Duodenal mucosa (tissue), 2 donors: ENCODE data around the gene LTBP1.

Source experiments
- H3K27ac ChIP-seq: one replicate; pipeline ENCODE4 v1.7.0; 2013; ENCODE audit warnings: low read depth, low read length
- H3K27me3 ChIP-seq, 2 donors: one replicate each; pipeline ENCODE4 v1.7.0; 2013; ENCODE audit warnings: low read length in 2 of 2, control low read depth in 1 of 2; ENCODE audit not compliant: insufficient read depth in 2 of 2, control insufficient read depth in 1 of 2
- H3K36me3 ChIP-seq, 2 donors: one replicate each; pipeline ENCODE4 v1.7.0; 2013; ENCODE audit warnings: low read length in 2 of 2, control low read depth in 1 of 2; ENCODE audit not compliant: insufficient read depth in 2 of 2, control insufficient read depth in 1 of 2
- H3K4me1 ChIP-seq, 2 donors: one replicate each; pipeline ENCODE4 v1.7.0; 2013; ENCODE audit warnings: low read length in 2 of 2, control low read depth in 1 of 2; ENCODE audit not compliant: insufficient read depth in 2 of 2, control insufficient read depth in 1 of 2
- H3K4me3 ChIP-seq, 2 donors: one replicate each; pipeline ENCODE4 v1.7.0; 2013; ENCODE audit warnings: low read length in 2 of 2, low read depth in 1 of 2
- H3K9ac ChIP-seq, 2 donors: one replicate each; pipeline ENCODE4 v1.7.0; 2013; ENCODE audit warnings: low read length in 2 of 2, low read depth in 1 of 2
- H3K9me3 ChIP-seq, 2 donors: one replicate each; pipeline ENCODE4 v1.7.0; 2013; ENCODE audit warnings: low read length in 2 of 2, control low read depth in 1 of 2; ENCODE audit not compliant: control insufficient read depth in 1 of 2

The LTBP1 gene

GRCh38 chr2:33213244-33213643, 266.5 kb downstream of the LTBP1 start:
- no peaks in the 10 kb centered on the region for H3K4me1 ChIP-seq
- no peaks in the 10 kb centered on the region for H3K9me3 ChIP-seq
- H3K9ac ChIP-seq, result no peak overlapping the region

GRCh38 chr2:33213648-33214047, 266.9 kb downstream of the LTBP1 start:
- no peaks in the 10 kb centered on the region for H3K36me3 ChIP-seq
- H3K4me3 ChIP-seq, result no peak overlapping the region
- H3K9ac ChIP-seq, result no peak overlapping the region
- H3K4me1 ChIP-seq, result no peaks in the 10 kb centered on the region
- no peaks in the 10 kb centered on the region for H3K9me3 ChIP-seq
- H3K27me3 ChIP-seq, result no peaks in the 10 kb centered on the region
- no peak overlapping the region for H3K27ac ChIP-seq

More at GRCh38 chr2:33213244-33213643, 266.5 kb downstream of the LTBP1 start:
- Histone ChIP-seq H3K4me3 (no peak overlapping the region), H3K36me3 (no peaks in the 10 kb centered on the region), H3K27ac (no peak overlapping the region), H3K27me3 (no peaks in the 10 kb centered on the region)

GRCh38 chr2:33214436-33214835, 267.7 kb downstream of the LTBP1 start:
- Histone ChIP-seq H3K9me3 (no peaks in the 10 kb centered on the region), H3K27ac (no peak overlapping the region), H3K27me3 (no peaks in the 10 kb centered on the region), H3K36me3 (no peaks in the 10 kb centered on the region), H3K4me1 (no peaks in the 10 kb centered on the region), H3K9ac (no peak overlapping the region), H3K4me3 (no peak overlapping the region)

GRCh38 chr2:33214857-33215256, 268.1 kb downstream of the LTBP1 start:
- no peak overlapping the region for H3K4me3 ChIP-seq
- H3K9me3 ChIP-seq, result no peaks in the 10 kb centered on the region
- no peaks in the 10 kb centered on the region for H3K36me3 ChIP-seq
- no peak overlapping the region for H3K9ac ChIP-seq
- H3K27me3 ChIP-seq, result no peaks in the 10 kb centered on the region
- H3K27ac ChIP-seq, result no peak overlapping the region
- no peaks in the 10 kb centered on the region for H3K4me1 ChIP-seq

- Histone ChIP-seq H3K4me3 (no peak overlapping the region), H3K27ac (no peak overlapping the region), H3K27me3 (no peaks in the 10 kb centered on the region), H3K4me1 (no peaks in the 10 kb centered on the region), H3K9ac (no peak overlapping the region), H3K36me3 (no peaks in the 10 kb centered on the region), H3K9me3 (no peaks in the 10 kb centered on the region)
Observed at GRCh38 chr2:33215299-33215698, 268.5 kb downstream of the LTBP1 start.

- Histone ChIP-seq H3K4me1 (no peaks in the 10 kb centered on the region), H3K27ac (no peak overlapping the region), H3K27me3 (no peaks in the 10 kb centered on the region), H3K36me3 (no peaks in the 10 kb centered on the region), H3K9me3 (no peaks in the 10 kb centered on the region), H3K9ac (no peak overlapping the region), H3K4me3 (no peak overlapping the region)
Observed at GRCh38 chr2:33215983-33216382, 269.2 kb downstream of the LTBP1 start.

- Histone ChIP-seq H3K4me1 (no peaks in the 10 kb centered on the region), H3K9me3 (no peaks in the 10 kb centered on the region), H3K27ac (no peak overlapping the region), H3K4me3 (no peak overlapping the region), H3K9ac (no peak overlapping the region), H3K27me3 (no peaks in the 10 kb centered on the region), H3K36me3 (no peaks in the 10 kb centered on the region)
Observed at GRCh38 chr2:33216508-33217182, 269.9 kb downstream of the LTBP1 start.

GRCh38 chr2:33217406-33217805, 270.7 kb downstream of the LTBP1 start:
- Histone ChIP-seq H3K4me1 (no peaks in the 10 kb centered on the region), H3K27me3 (no peaks in the 10 kb centered on the region), H3K9me3 (no peaks in the 10 kb centered on the region), H3K9ac (no peak overlapping the region), H3K36me3 (no peaks in the 10 kb centered on the region), H3K27ac (no peak overlapping the region), H3K4me3 (no peak overlapping the region)

GRCh38 chr2:33219114-33219513, 272.4 kb downstream of the LTBP1 start:
- Histone ChIP-seq H3K4me3 (no peak overlapping the region), H3K36me3 (no peaks in the 10 kb centered on the region), H3K27me3 (no peaks in the 10 kb centered on the region), H3K9ac (no peak overlapping the region), H3K27ac (no peak overlapping the region), H3K9me3 (no peaks in the 10 kb centered on the region), H3K4me1 (no peaks in the 10 kb centered on the region)

GRCh38 chr2:33219850-33220275, 273.1 kb downstream of the LTBP1 start:
- Histone ChIP-seq H3K9me3 (no peaks in the 10 kb centered on the region), H3K9ac (no peak overlapping the region), H3K4me1 (no peaks in the 10 kb centered on the region), H3K36me3 (no peaks in the 10 kb centered on the region), H3K4me3 (no peak overlapping the region), H3K27me3 (no peaks in the 10 kb centered on the region), H3K27ac (no peak overlapping the region)

- H3K4me3 ChIP-seq, result no peak overlapping the region
- H3K27ac ChIP-seq, result no peak overlapping the region
- H3K36me3 ChIP-seq, result no peaks in the 10 kb centered on the region
- H3K27me3 ChIP-seq, result no peaks in the 10 kb centered on the region
- no peak overlapping the region for H3K9ac ChIP-seq
- H3K9me3 ChIP-seq, result no peaks in the 10 kb centered on the region
- H3K4me1 ChIP-seq, result no peaks in the 10 kb centered on the region
Observed at GRCh38 chr2:33220533-33220932, 273.8 kb downstream of the LTBP1 start.
